ENCODE results near the gene TRMU. TPM values are rescaled to one million over a fixed set of nuclear protein-coding genes. Genes with fewer than 3 reads are reported as not detected.
A peak's percentile ranks its signal among the peaks of the same experiment; 100 is the strongest.
"Not testable (repeated sequence)": the region's sequence is repeated elsewhere in the genome, so short reads cannot be mapped to it uniquely, and the experiment has no call there.

Gene TRMU
- total and polyA plus RNA-seq, 2 donors = 21.0 to 27.1 TPM

- H3K4me1 ChIP-seq (ENCODE audit: insufficient read depth) = no peaks in the 10 kb centered on the region
- no peaks in the 10 kb centered on the region for H3K36me3 ChIP-seq (ENCODE audit: insufficient read depth)
- H3K4me3 ChIP-seq (ENCODE audit: low read depth, low read length) = no peak overlapping the region
- peak overlapping the region; percentile 44 for H3K27ac ChIP-seq (ENCODE audit: low read depth)
- no peak for DNase-seq (ENCODE audit: extremely low spot score)
- 91% methylated on average over 36 of the region's 36 CpGs for WGBS
Measured at GRCh38 chr22:46391486-46392136, 56.1 kb downstream of the TRMU start.

GRCh38 chr22:46392137-46392844, 56.8 kb downstream of the TRMU start:
- Histone ChIP-seq H3K4me1 (ENCODE audit: insufficient read depth) (no peaks in the 10 kb centered on the region), H3K36me3 (ENCODE audit: insufficient read depth) (no peaks in the 10 kb centered on the region), H3K27ac (ENCODE audit: low read depth) (no peak overlapping the region), H3K4me3 (ENCODE audit: low read depth, low read length) (no peak overlapping the region)
- 86% methylated on average over 16 of the region's 16 CpGs for WGBS
- DNase-seq (ENCODE audit: extremely low spot score) = no peak

GRCh38 chr22:46393873-46394272, 58.4 kb downstream of the TRMU start:
- DNase-seq (ENCODE audit: extremely low spot score) = no peak
- no peaks in the 10 kb centered on the region for H3K4me1 ChIP-seq (ENCODE audit: insufficient read depth)
- 73% methylated on average over 14 of the region's 14 CpGs for WGBS

GRCh38 chr22:46394622-46395021, 59.1 kb downstream of the TRMU start:
- no peaks in the 10 kb centered on the region for H3K4me1 ChIP-seq (ENCODE audit: insufficient read depth)
- H3K4me3 ChIP-seq (ENCODE audit: low read depth, low read length) = no peak overlapping the region
- no peak overlapping the region for H3K27ac ChIP-seq (ENCODE audit: low read depth)
- DNase-seq (ENCODE audit: extremely low spot score) = no peak
- 91% methylated on average over 14 of the region's 14 CpGs for WGBS
- H3K36me3 ChIP-seq (ENCODE audit: insufficient read depth) = no peaks in the 10 kb centered on the region

More at GRCh38 chr22:46393873-46394272, 58.4 kb downstream of the TRMU start:
- Histone ChIP-seq H3K27ac (ENCODE audit: low read depth) (no peak overlapping the region), H3K36me3 (ENCODE audit: insufficient read depth) (no peaks in the 10 kb centered on the region), H3K4me3 (ENCODE audit: low read depth, low read length) (no peak overlapping the region)

GRCh38 chr22:46395145-46395544, 59.6 kb downstream of the TRMU start:
- Histone ChIP-seq H3K27ac (ENCODE audit: low read depth) (no peak overlapping the region), H3K36me3 (ENCODE audit: insufficient read depth) (no peaks in the 10 kb centered on the region), H3K4me3 (ENCODE audit: low read depth, low read length) (no peak overlapping the region), H3K4me1 (ENCODE audit: insufficient read depth) (no peaks in the 10 kb centered on the region)
- no peak for DNase-seq (ENCODE audit: extremely low spot score)
- WGBS = 87% methylated on average over 13 of the region's 13 CpGs

GRCh38 chr22:46397049-46397448, 61.5 kb downstream of the TRMU start:
- not testable (repeated sequence) for H3K27ac ChIP-seq (ENCODE audit: low read depth); H3K36me3 ChIP-seq (ENCODE audit: insufficient read depth); H3K4me1 ChIP-seq (ENCODE audit: insufficient read depth); DNase-seq (ENCODE audit: extremely low spot score); H3K4me3 ChIP-seq (ENCODE audit: low read depth, low read length)
- WGBS = 78% methylated on average over 5 of the region's 5 CpGs

GRCh38 chr22:46397514-46397913, 62.0 kb downstream of the TRMU start:
- no peaks in the 10 kb centered on the region for H3K36me3 ChIP-seq (ENCODE audit: insufficient read depth)
- no peak overlapping the region for H3K27ac ChIP-seq (ENCODE audit: low read depth)
- 83% methylated on average over 18 of the region's 18 CpGs for WGBS
- no peaks in the 10 kb centered on the region for H3K4me1 ChIP-seq (ENCODE audit: insufficient read depth)
- no peak for DNase-seq (ENCODE audit: extremely low spot score)
- H3K4me3 ChIP-seq (ENCODE audit: low read depth, low read length) = no peak overlapping the region

- WGBS = 89% methylated on average over 19 of the region's 19 CpGs
- Histone ChIP-seq H3K4me1 (ENCODE audit: insufficient read depth) (no peaks in the 10 kb centered on the region), H3K27ac (ENCODE audit: low read depth) (no peak overlapping the region), H3K36me3 (ENCODE audit: insufficient read depth) (no peaks in the 10 kb centered on the region), H3K4me3 (ENCODE audit: low read depth, low read length) (no peak overlapping the region)
- no peak for DNase-seq (ENCODE audit: extremely low spot score)
Measured at GRCh38 chr22:46397951-46398350, 62.4 kb downstream of the TRMU start.

GRCh38 chr22:46399251-46400024, 63.9 kb downstream of the TRMU start:
- no peak for DNase-seq (ENCODE audit: extremely low spot score)
- Histone ChIP-seq H3K27ac (ENCODE audit: low read depth) (no peak overlapping the region), H3K4me1 (ENCODE audit: insufficient read depth) (no peaks in the 10 kb centered on the region), H3K4me3 (ENCODE audit: low read depth, low read length) (no peak overlapping the region), H3K36me3 (ENCODE audit: insufficient read depth) (no peaks in the 10 kb centered on the region)
- WGBS = 88% methylated on average over 16 of the region's 16 CpGs

GRCh38 chr22:46401370-46401769, 65.9 kb downstream of the TRMU start:
- Histone ChIP-seq H3K4me1 (ENCODE audit: insufficient read depth) (no peaks in the 10 kb centered on the region), H3K36me3 (ENCODE audit: insufficient read depth) (no peaks in the 10 kb centered on the region), H3K4me3 (ENCODE audit: low read depth, low read length) (no peak overlapping the region), H3K27ac (ENCODE audit: low read depth) (no peak overlapping the region)
- 83% methylated on average over 10 of the region's 10 CpGs for WGBS
- no peak for DNase-seq (ENCODE audit: extremely low spot score)

- Histone ChIP-seq H3K36me3 (ENCODE audit: insufficient read depth) (no peaks in the 10 kb centered on the region), H3K27ac (ENCODE audit: low read depth) (no peak overlapping the region), H3K4me1 (ENCODE audit: insufficient read depth) (no peaks in the 10 kb centered on the region), H3K4me3 (ENCODE audit: low read depth, low read length) (no peak overlapping the region)
- no peak for DNase-seq (ENCODE audit: extremely low spot score)
- 51% methylated on average over 2 of the region's 2 CpGs for WGBS
Measured at GRCh38 chr22:46402505-46402904, 67.0 kb downstream of the TRMU start.

GRCh38 chr22:46403880-46404279, 68.4 kb downstream of the TRMU start:
- not testable (repeated sequence) for H3K27ac ChIP-seq (ENCODE audit: low read depth); H3K4me3 ChIP-seq (ENCODE audit: low read depth, low read length); DNase-seq (ENCODE audit: extremely low spot score); H3K4me1 ChIP-seq (ENCODE audit: insufficient read depth); H3K36me3 ChIP-seq (ENCODE audit: insufficient read depth)
- WGBS = 87% methylated on average over 7 of the region's 7 CpGs

- 76% methylated on average over 4 of the region's 4 CpGs for WGBS
- no peak overlapping the region for H3K4me3 ChIP-seq (ENCODE audit: low read depth, low read length)
Measured at GRCh38 chr22:46405901-46406300, 70.4 kb downstream of the TRMU start.

GRCh38 chr22:46406349-46406748, 70.8 kb downstream of the TRMU start:
- WGBS = 88% methylated on average over 8 of the region's 8 CpGs
- no peaks in the 10 kb centered on the region for H3K36me3 ChIP-seq (ENCODE audit: insufficient read depth)

More at GRCh38 chr22:46405901-46406300, 70.4 kb downstream of the TRMU start:
- H3K27ac ChIP-seq (ENCODE audit: low read depth) = no peak overlapping the region
- no peaks in the 10 kb centered on the region for H3K36me3 ChIP-seq (ENCODE audit: insufficient read depth)
- H3K4me1 ChIP-seq (ENCODE audit: insufficient read depth) = no peaks in the 10 kb centered on the region
- DNase-seq (ENCODE audit: extremely low spot score) = no peak

More at GRCh38 chr22:46406349-46406748, 70.8 kb downstream of the TRMU start:
- Histone ChIP-seq H3K4me3 (ENCODE audit: low read depth, low read length) (no peak overlapping the region), H3K27ac (ENCODE audit: low read depth) (no peak overlapping the region), H3K4me1 (ENCODE audit: insufficient read depth) (no peaks in the 10 kb centered on the region)
- no peak for DNase-seq (ENCODE audit: extremely low spot score)
